Measurements from ENCODE around the gene RFX2. TPM values are rescaled to one million over a fixed set of nuclear protein-coding genes. Genes with fewer than 3 reads are reported as not detected.

Gene RFX2
- total RNA-seq, 1 experiment from 2014 or later: 3.7 TPM

DNA sequence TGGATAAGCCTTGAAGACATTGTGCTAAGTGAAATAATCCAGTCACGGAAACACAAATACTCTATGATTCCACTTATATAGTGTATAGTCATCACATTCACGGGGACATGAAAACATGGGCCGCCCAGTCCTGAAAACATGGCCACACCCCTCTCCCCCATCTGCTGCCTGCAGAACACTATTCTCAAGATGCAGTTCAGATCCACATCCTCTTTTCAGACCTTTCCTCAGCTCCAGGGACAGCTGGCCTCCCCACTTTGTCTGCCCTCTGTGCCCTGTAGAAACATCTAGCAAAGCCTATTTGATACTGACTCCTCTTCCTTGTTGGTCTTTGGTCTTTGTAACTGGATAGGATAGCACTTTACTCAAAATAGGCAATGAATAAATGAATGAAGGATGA, 8.3 kb downstream of the RFX2 start:
- Histone ChIP-seq H4K5ac (ENCODE audit: insufficient read length, low read depth, low read length) (no peak overlapping the region), H3K79me1 (ENCODE audit: insufficient read depth, low read depth, low read length, poor library complexity, severe bottlenecking) (no peaks in the 10 kb centered on the region), H3K79me2 (ENCODE audit: insufficient read depth, low read length) (no peaks in the 10 kb centered on the region), H2BK20ac (ENCODE audit: low read depth, low read length, poor library complexity, severe bottlenecking) (no peak overlapping the region), H3K4ac (ENCODE audit: low read depth, low read length) (no peak overlapping the region), H3K9me3 (ENCODE audit: control insufficient read depth, low read depth, low read length) (no peaks in the 10 kb centered on the region), H4K91ac (ENCODE audit: insufficient read length, low read depth, low read length) (no peak overlapping the region), H3K4me2 (ENCODE audit: insufficient read depth, insufficient read length, low read length) (no peak overlapping the region), H3K23ac (ENCODE audit: insufficient read length, low read depth, low read length) (no peak overlapping the region), H3T11ph (ENCODE audit: low read length) (no peak overlapping the region), H3K27me3 (ENCODE audit: insufficient read depth, low read length) (no peaks in the 10 kb centered on the region), H3K18ac (ENCODE audit: insufficient read length, low read depth, low read length) (no peak overlapping the region), H2BK5ac (ENCODE audit: insufficient read length, low read length) (no peak overlapping the region), H3K23me2 (ENCODE audit: insufficient read length, low read depth, low read length, poor library complexity, severe bottlenecking) (no peaks in the 10 kb centered on the region), H2AFZ (ENCODE audit: low read length) (no peak overlapping the region), H2BK120ac (ENCODE audit: low read depth, low read length, poor library complexity, severe bottlenecking) (no peak overlapping the region), H3K4me1 (ENCODE audit: insufficient read depth, low read length) (no peaks in the 10 kb centered on the region), H3K56ac (ENCODE audit: insufficient read length, low read depth, low read length) (no peak overlapping the region), H4K20me1 (ENCODE audit: control insufficient read depth, insufficient read depth, insufficient read length) (no peaks in the 10 kb centered on the region), H3K9ac (ENCODE audit: extremely low read depth, insufficient read length, low read length) (no peak overlapping the region), H2BK15ac (ENCODE audit: low read depth, low read length) (no peak overlapping the region), H4K8ac (replicated peaks; ENCODE audit: insufficient read length, low read depth, low read length) (no peak overlapping the region), H2AK5ac (ENCODE audit: insufficient read length, low read length) (no peak overlapping the region), H3K14ac (ENCODE audit: insufficient read depth, low read length) (no peak overlapping the region), H2BK12ac (ENCODE audit: insufficient read length, low read depth, low read length) (no peak overlapping the region), H3K27ac (ENCODE audit: insufficient read length, low read depth, low read length) (no peak overlapping the region)
- Mint-ChIP-seq H3K4me3 (no peak overlapping the region), H3K9me3 (no peaks in the 10 kb centered on the region), H3K36me3 (ENCODE audit: insufficient read depth in 1 of 3, low read depth in 3 of 3) (no peaks in the 10 kb centered on the region), H3K27ac (no peak overlapping the region), H3K27me3 (ENCODE audit: low read depth) (peaks cover 4% of the 10 kb centered on the region), H3K4me1 (peaks cover 6% of the 10 kb centered on the region in 2 experiments; a peak in 3 of 4 replicates)
- DNase-seq: no peak
- WGBS (ENCODE audit: extremely low coverage, insufficient read length, low lambda C conversion rate): no CpG with 5 or more reads among the region's 3 CpGs
- TF ChIP-seq, protein P1, sequence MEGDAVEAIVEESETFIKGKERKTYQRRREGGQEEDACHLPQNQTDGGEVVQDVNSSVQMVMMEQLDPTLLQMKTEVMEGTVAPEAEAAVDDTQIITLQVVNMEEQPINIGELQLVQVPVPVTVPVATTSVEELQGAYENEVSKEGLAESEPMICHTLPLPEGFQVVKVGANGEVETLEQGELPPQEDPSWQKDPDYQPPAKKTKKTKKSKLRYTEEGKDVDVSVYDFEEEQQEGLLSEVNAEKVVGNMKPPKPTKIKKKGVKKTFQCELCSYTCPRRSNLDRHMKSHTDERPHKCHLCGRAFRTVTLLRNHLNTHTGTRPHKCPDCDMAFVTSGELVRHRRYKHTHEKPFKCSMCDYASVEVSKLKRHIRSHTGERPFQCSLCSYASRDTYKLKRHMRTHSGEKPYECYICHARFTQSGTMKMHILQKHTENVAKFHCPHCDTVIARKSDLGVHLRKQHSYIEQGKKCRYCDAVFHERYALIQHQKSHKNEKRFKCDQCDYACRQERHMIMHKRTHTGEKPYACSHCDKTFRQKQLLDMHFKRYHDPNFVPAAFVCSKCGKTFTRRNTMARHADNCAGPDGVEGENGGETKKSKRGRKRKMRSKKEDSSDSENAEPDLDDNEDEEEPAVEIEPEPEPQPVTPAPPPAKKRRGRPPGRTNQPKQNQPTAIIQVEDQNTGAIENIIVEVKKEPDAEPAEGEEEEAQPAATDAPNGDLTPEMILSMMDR (conservative IDR thresholded peaks at IDR 0.05): no peak
